GM12872 (cell line): ENCODE data around the gene ATXN7L2.
A peak's percentile ranks its signal among the peaks of the same experiment; 100 is the strongest.

Source experiments
- CTCF ChIP-seq: IDR thresholded peaks from 3 replicates; pipeline ENCODE4 v1.5.1; 2011; ENCODE audit warnings: low read depth, mild to moderate bottlenecking, low read length, moderate library complexity; ENCODE audit not compliant: insufficient read depth

ATXN7L2 gene

DNA sequence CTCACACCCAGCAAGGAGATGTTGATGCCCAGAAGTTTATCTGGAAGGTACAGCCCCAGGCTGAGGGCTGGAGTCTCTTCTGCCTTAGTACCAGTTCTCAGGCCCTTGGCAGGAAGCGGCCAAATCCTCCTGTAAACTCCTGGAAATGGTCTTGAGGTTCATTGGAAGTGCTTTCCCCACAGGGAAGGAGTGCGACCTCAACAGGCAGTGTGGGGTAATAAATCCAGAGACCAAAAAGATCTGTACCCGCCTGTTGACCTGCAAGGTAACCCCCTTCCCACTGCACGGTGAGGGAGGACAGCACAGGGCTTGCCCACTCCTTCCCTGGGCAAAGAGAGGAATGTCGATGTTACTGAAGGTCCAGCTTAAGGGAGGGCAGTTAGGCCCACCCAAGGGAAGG, 4.5 kb downstream of the ATXN7L2 start:
- no peak for TF ChIP-seq CTCF

GRCh38 chr1:109488696-109489095, 5.0 kb downstream of the ATXN7L2 start:
- TF ChIP-seq CTCF, result no peak

GRCh38 chr1:109490029-109490933, 6.6 kb downstream of the ATXN7L2 start:
- peak; percentile 88 for TF ChIP-seq CTCF

GRCh38 chr1:109490934-109491302, 7.2 kb downstream of the ATXN7L2 start:
- TF ChIP-seq CTCF, result no peak

- no peak for TF ChIP-seq CTCF
These were observed 7.7 kb downstream of the ATXN7L2 start for GRCh38 chr1:109491372-109491771.

DNA sequence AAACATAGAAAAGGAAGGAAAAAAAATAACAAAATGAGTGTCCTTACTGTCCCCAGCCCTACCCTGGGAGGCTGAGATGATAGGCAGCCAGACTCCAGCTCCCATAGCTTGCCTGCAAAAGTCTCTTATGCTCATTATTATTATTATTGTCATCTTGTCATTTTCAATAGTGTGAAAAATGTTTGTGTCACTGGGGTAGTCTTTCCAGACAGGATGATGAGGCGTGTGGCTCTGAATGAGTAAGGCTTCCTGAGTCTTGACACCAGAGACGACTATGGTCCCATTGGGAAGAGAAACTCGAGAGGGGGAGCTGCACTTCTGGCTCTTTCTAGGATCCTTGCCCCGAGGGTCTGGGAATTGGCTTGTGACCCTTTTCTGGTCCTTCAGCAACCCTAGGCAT, 9.1 kb downstream of the ATXN7L2 start:
- TF ChIP-seq CTCF, result no peak

DNA sequence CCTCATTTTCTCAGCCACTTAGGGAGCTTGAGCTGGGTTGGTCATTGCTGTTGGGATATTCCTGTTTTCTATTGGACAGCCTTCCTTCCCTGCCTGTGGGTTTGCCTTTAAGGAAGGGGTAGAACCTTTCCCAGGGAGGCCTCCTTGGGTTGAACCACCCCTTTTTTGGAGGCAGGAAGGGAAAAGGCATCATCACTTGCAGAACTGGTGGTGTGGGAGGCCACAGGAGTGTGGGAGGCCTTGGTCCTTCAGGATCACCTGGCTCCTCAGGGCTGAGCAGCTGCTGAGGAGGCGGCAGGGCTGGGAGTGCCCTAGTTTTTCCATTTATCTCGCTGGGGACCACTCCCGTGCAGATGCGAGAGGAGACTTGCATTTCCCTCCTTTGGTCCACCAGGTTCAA, 9.5 kb downstream of the ATXN7L2 start:
- no peak for TF ChIP-seq CTCF
